AG04450 (cell line): ENCODE data around the gene RHOA. TPM values are rescaled to one million over a fixed set of nuclear protein-coding genes. Genes with fewer than 3 reads are reported as not detected.

Source experiments
- CTCF ChIA-PET: fragments of 300-600, 350-600 bp; formaldehyde crosslinking; extraction: SDS; loops from one replicate; lab custom pipeline; 2022; ENCODE audit warnings: antibody characterized with exemption, inconsistent platforms; lab: Charles Lee
- POLR2A ChIA-PET: fragments of 350-600 bp; formaldehyde crosslinking; extraction: SDS; loops from one replicate; lab custom pipeline; 2021; ENCODE audit warnings: antibody characterized with exemption, inconsistent platforms; lab: Yijun Ruan, JAX
- DNase-seq: peaks from one replicate; pipeline ENCODE4 v3.0.0-alpha.2; 2011; ENCODE audit warnings: low read depth, low spot score
- H3K27ac ChIP-seq: one replicate; pipeline ENCODE4 v1.5.1; 2012; ENCODE audit warnings: low read depth, low read length, control low read depth
- H3K27me3 ChIP-seq: one replicate; pipeline ENCODE4 v1.6.0; 2012; ENCODE audit warnings: low read length; ENCODE audit not compliant: control insufficient read depth, insufficient read depth
- H3K4me3 ChIP-seq: 2 replicates; pipeline ENCODE4 v1.5.1; 2011; ENCODE audit warnings: mild to moderate bottlenecking, low read depth, low read length, control low read depth
- H3K9me3 ChIP-seq: 2 replicates; pipeline ENCODE4 v1.5.1; 2012; ENCODE audit warnings: low read length; ENCODE audit not compliant: control insufficient read depth, insufficient read depth
- polyA plus RNA-seq: library from polyadenylated mRNA; depleted of rRNA; stranded (reverse); fragments of >200 nt; gene quantifications from 2 replicates; pipeline ENCODE4 v1.2.3, GENCODE V29; 2011
- TF ChIP-seq, protein P1 (sequence below): IDR thresholded peaks from 2 replicates; pipeline ENCODE4 v1.5.1; 2011; ENCODE audit warnings: low read depth, low read length, control low read depth, inconsistent platforms

RHOA gene
- polyA plus RNA-seq, 1 experiment, result 505 TPM

- H3K27ac ChIP-seq, result no peak overlapping the region
- no peaks in the 10 kb centered on the region for H3K27me3 ChIP-seq
- H3K9me3 ChIP-seq, result no peaks in the 10 kb centered on the region
- TF ChIP-seq, protein P1, sequence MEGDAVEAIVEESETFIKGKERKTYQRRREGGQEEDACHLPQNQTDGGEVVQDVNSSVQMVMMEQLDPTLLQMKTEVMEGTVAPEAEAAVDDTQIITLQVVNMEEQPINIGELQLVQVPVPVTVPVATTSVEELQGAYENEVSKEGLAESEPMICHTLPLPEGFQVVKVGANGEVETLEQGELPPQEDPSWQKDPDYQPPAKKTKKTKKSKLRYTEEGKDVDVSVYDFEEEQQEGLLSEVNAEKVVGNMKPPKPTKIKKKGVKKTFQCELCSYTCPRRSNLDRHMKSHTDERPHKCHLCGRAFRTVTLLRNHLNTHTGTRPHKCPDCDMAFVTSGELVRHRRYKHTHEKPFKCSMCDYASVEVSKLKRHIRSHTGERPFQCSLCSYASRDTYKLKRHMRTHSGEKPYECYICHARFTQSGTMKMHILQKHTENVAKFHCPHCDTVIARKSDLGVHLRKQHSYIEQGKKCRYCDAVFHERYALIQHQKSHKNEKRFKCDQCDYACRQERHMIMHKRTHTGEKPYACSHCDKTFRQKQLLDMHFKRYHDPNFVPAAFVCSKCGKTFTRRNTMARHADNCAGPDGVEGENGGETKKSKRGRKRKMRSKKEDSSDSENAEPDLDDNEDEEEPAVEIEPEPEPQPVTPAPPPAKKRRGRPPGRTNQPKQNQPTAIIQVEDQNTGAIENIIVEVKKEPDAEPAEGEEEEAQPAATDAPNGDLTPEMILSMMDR, result no peak
- POLR2A ChIA-PET, result no interaction called here
- CTCF ChIA-PET, result no interaction called here
- DNase-seq, result no peak
- no peak overlapping the region for H3K4me3 ChIP-seq
Observed at GRCh38 chr3:49324768-49325167, 87.0 kb downstream of the RHOA start.

DNA sequence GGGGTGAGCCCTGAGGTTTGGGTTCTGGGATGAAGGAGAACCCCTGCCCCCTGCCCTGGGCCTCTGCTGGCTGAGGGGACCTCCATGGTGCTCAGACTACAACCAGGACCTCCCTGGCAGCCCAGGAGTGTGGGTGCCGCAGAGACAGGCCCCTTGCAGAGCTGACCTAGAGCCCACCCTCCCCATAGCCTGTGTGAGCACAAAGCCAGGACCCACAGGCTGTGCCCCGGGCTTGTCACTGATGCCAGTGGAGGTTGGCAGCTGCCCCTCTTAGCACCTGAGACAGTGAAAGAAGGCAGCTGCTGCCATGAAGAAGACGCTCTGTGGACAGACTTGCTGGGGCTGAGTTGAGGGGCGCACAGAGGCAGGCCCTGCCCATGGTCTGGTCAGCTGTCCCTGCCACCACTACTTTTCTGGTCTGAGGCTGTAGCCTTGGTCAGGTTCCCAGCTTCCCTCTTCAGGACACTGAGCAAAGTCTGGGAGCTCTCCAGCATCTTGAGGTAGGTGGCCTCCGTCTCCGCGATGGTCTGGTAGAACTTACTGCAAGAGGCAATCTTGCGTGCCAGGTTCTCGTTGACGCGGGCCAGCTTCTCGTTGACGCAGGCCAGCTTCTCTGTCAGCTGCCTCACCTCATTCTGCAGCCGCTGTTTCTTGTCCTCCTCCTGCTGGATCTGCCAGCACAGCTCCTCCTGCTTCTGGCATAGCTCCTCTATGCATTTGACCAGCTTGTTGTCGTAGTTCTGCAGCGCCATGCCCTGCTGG is 94.9 kb downstream of the RHOA start:
- POLR2A ChIA-PET, result no interaction called here
- Histone ChIP-seq H3K4me3 (no peak overlapping the region), H3K27ac (no peak overlapping the region), H3K9me3 (no peaks in the 10 kb centered on the region), H3K27me3 (no peaks in the 10 kb centered on the region)
- DNase-seq, result no peak
- TF ChIP-seq, protein P1, result no peak
- CTCF ChIA-PET, result no interaction called here

DNA sequence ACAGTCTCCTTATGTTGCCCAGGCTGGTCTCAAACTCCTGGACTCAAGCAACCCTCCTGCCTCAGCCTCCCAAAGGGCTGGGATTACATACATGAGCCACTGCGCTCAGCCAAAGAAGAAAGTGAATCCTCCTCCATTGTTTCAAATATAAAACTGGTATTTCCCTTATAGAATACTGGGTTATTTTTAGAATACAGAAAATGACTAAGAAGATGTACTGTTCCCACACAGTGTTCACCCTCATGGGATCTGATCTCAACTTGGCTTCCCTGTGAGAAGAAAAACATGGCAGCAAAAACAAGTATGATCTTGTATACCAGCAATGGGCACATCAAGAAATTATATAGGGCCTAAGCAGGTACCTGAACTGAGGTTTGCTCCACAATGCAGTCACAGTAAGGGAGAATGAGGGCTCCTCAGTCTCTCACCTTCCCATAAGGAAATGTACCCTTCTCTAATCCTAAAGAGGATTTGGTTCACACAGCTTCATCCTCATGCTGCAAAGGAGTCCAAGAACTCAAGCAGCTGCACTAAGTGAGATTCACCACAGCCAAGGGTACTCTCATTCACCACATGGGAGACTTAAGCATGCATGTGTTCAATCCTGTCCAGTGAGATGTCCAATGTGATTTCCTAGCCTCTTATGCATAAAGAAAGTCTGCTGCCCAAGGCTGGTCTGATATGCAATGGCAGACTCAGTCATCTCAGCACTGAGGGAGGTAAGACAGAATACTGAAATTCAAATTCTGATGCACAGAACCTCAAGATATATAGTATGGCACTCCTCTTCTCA is 97.7 kb downstream of the RHOA start:
- CTCF ChIA-PET, result no interaction called here
- no peak overlapping the region for H3K4me3 ChIP-seq
- POLR2A ChIA-PET, result interaction anchor here (0.7 kb wide), 1 partner anchor 102 kb away, joined by 3 read pairs; no protein-coding TSS in a partner anchor
- H3K9me3 ChIP-seq, result no peaks in the 10 kb centered on the region
- peak overlapping the region; percentile 57 for H3K27ac ChIP-seq
- DNase-seq, result no peak
- H3K27me3 ChIP-seq, result no peaks in the 10 kb centered on the region
- TF ChIP-seq, protein P1, result no peak

- Histone ChIP-seq H3K9me3 (no peaks in the 10 kb centered on the region), H3K27ac (no peak overlapping the region), H3K27me3 (no peaks in the 10 kb centered on the region), H3K4me3 (no peak overlapping the region)
- ChIA-PET POLR2A (no interaction called here), CTCF (interaction anchor here (0.6 kb wide), 1 partner anchor 361 kb away, joined by 3 read pairs; no protein-coding TSS in a partner anchor)
- TF ChIP-seq, protein P1, result no peak
- no peak for DNase-seq
Observed at GRCh38 chr3:49311283-49311682, 100.5 kb downstream of the RHOA start.

GRCh38 chr3:49310677-49311076 is 101.1 kb downstream of the RHOA start:
- DNase-seq, result no peak
- TF ChIP-seq, protein P1, result no peak
- Histone ChIP-seq H3K9me3 (no peaks in the 10 kb centered on the region), H3K27me3 (no peaks in the 10 kb centered on the region), H3K4me3 (no peak overlapping the region), H3K27ac (no peak overlapping the region)
- ChIA-PET POLR2A (no interaction called here), CTCF (no interaction called here)
